HG03439 (cell line): ENCODE results near the gene PIK3CD.
"Not testable (repeated sequence)": the region's sequence is repeated elsewhere in the genome, so short reads cannot be mapped to it uniquely, and the experiment has no call there.

Experiments
- ATAC-seq: cut with Tn5 transposase; IDR thresholded peaks from one replicate; pipeline ENCODE4 v1.9.1; 2021; ENCODE audit warnings: mild to moderate bottlenecking, moderate library complexity; ENCODE audit not compliant: unreplicated experiment

The PIK3CD gene

GRCh38 chr1:9687874-9688582, 36.5 kb downstream of the PIK3CD start:
- ATAC-seq: no peak

GRCh38 chr1:9688599-9688998, 37.1 kb downstream of the PIK3CD start:
- ATAC-seq: no peak

- peak; percentile 52 for ATAC-seq
Measured at GRCh38 chr1:9689011-9689706, 37.6 kb downstream of the PIK3CD start.

GRCh38 chr1:9689971-9690381, 38.4 kb downstream of the PIK3CD start:
- no peak for ATAC-seq

- ATAC-seq: no peak
Measured at GRCh38 chr1:9690440-9691107, 39.0 kb downstream of the PIK3CD start.

- no peak for ATAC-seq
Measured at GRCh38 chr1:9691108-9691445, 39.5 kb downstream of the PIK3CD start.

GRCh38 chr1:9691691-9692090, 40.2 kb downstream of the PIK3CD start:
- ATAC-seq: no peak

GRCh38 chr1:9696793-9697192, 45.3 kb downstream of the PIK3CD start:
- ATAC-seq: no peak

GRCh38 chr1:9699361-9699760, 47.8 kb downstream of the PIK3CD start:
- no peak for ATAC-seq

- ATAC-seq: no peak
Measured at GRCh38 chr1:9700340-9700739, 48.8 kb downstream of the PIK3CD start.

- ATAC-seq: no peak
Measured at GRCh38 chr1:9701665-9702064, 50.1 kb downstream of the PIK3CD start.

GRCh38 chr1:9703165-9703509, 51.6 kb downstream of the PIK3CD start:
- no peak for ATAC-seq

- ATAC-seq: no peak
Measured at GRCh38 chr1:9703681-9704080, 52.1 kb downstream of the PIK3CD start.

- no peak for ATAC-seq
Measured at GRCh38 chr1:9705337-9706093, 54.0 kb downstream of the PIK3CD start.

- no peak for ATAC-seq
Measured at GRCh38 chr1:9706178-9706577, 54.6 kb downstream of the PIK3CD start.

GRCh38 chr1:9710037-9710436, 58.5 kb downstream of the PIK3CD start:
- no peak for ATAC-seq

- ATAC-seq: no peak
Measured at GRCh38 chr1:9711466-9712020, 60.0 kb downstream of the PIK3CD start.

GRCh38 chr1:9712767-9713166, 61.2 kb downstream of the PIK3CD start:
- not testable (repeated sequence) for ATAC-seq

- ATAC-seq: no peak
Measured at GRCh38 chr1:9714257-9714718, 62.8 kb downstream of the PIK3CD start.

GRCh38 chr1:9715536-9716226, 64.2 kb downstream of the PIK3CD start:
- no peak for ATAC-seq
